GM21447 (cell line): ENCODE measurements around the gene TANK.
A peak's percentile ranks its signal among the peaks of the same experiment; 100 is the strongest.
"Not testable (repeated sequence)": the region's sequence is repeated elsewhere in the genome, so short reads cannot be mapped to it uniquely, and the experiment has no call there.

Source experiments
- ATAC-seq: cut with Tn5 transposase; IDR thresholded peaks from one replicate; pipeline ENCODE4 v1.9.1; 2021; ENCODE audit not compliant: unreplicated experiment

The TANK gene

DNA sequence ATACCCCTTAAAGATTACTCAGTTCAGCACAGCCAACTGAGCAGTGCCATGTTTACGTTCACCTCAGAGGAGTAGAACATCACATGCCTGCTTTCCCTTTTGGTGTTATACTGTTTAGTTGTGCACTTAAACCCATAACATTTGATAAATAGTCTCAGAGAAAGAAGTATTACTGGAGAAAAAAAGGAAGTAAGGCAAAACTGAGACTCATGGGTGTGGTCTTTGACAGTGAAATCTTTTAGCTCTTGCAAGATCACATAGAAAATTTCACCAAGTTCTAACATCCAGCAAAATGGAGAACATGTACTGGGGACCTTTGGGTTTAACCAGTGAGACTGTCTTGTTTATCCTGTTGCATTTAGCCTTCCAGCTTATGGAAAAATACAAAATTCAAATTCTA is 5.6 kb downstream of the TANK start:
- ATAC-seq: peak; percentile 31

DNA sequence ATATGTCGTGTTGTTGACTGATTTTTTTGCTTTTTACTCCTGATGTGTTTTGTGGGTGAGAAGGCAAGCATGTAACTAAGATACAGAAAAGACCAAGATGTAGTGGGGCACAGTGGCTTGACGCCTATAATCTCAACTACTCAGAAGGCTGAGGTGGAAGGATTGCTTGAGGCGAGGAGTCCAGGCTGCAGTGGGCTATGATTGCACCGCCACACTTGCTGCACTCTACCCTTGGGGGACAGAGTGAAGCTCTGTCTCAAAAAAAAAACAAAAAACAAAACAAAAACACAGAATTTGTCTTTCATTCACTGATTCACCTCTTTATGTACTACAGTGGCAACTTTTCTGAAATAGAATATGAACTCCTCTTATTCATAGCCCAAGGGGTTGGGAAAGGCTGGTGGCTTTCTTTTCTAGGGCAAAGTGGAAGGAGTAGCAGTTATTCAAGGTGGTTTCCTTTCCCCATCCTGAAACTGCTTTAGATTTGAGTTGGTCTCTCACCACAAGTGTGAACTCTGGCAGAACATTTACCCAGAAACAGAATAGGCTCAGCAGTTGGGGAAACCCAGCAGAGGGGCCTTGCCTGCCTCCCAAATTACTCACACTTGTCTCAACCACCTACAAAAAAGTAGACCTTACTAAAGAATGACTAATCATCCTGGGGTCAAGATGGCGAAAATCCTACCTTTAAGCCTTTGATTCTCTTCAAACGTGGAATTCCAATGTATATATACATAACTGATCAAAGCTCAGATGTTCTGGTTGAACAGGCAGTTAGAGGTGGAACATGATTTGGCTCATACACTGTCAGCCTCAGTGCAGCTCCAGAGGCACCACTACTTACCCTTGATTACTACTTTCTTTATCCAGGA is 6.5 kb downstream of the TANK start:
- ATAC-seq: peak; percentile 82

DNA sequence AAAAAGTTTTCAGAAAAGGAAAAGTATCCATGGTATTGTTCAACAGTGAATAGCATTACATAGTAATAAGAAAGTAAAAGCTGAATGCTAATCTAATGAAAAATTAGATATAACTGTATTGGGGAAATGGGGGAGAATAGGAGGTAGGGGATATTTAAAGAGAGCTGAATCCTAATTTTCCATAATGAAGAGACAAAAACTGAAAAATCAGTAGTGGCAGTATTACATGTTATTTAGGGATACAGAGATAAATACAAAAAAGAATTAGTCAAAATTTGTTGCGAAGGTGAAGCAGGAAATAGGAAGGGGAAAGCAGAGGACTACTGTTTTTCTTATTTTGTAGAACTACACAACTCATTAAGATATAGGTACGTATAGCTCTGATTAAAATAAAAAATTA is 9.1 kb downstream of the TANK start:
- no peak for ATAC-seq

DNA sequence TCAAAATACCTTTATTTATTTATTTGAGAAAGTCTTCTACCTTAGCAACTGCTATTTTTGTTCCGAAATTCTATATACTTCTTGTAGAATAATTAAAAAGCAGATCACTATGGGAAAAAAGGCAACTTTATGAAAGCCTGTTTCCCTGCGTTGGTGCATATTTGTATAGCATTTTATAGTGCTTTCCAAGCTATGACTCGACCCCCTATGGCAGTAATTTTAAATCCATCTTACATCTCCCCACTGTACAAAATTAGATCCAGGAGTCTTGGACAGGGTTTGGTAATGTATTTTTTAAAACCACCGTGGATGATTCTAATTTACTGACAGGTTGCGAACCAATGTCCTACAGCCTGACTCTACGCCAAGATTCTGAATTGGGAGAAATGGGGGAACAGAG is 10.1 kb downstream of the TANK start:
- ATAC-seq: no peak

DNA sequence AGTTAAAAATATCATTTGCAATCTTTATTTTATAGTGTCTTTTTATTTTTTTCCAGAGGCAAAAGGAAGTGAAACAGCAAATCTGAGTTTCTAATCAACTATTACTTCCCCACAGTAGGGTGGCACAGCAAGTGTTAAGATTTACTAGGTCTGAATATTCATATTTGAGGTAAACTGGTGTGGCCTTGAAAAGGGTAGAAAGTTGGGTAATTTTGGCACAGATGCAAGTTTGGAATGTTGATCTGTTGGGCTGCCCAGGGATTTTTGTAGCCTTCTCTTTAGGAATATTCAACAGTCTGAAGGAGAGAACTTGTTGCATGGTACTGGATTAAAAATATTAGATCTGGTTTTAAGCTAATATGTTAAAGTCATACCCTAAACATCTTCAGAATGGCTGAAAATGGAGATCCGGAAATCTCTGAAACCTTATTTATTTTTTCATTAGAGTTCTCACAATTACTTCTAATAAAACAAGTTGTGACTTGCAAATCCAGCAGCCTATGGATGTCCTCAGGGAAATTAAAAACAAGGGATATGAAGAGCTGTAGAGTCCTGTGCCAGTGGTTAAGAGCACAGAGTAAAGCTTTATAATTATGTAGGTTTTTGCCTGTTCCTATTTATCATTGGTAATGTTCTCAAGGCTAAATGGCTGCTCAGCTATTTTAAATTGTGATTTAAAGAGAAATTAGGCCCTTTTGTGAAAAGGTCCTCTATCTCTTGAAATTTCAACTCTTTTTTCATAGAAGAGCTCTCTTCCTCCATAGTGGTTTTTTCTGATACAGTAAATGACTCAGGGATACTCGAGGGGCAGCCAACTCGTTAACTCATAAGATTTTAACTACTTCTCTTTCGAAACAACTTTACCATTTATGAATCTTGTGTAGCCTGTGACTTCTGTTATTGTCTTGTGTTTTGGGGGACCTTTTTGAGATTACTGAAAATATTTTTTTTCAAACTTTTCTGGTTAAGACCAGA is 11.0 kb downstream of the TANK start:
- ATAC-seq: no peak

DNA sequence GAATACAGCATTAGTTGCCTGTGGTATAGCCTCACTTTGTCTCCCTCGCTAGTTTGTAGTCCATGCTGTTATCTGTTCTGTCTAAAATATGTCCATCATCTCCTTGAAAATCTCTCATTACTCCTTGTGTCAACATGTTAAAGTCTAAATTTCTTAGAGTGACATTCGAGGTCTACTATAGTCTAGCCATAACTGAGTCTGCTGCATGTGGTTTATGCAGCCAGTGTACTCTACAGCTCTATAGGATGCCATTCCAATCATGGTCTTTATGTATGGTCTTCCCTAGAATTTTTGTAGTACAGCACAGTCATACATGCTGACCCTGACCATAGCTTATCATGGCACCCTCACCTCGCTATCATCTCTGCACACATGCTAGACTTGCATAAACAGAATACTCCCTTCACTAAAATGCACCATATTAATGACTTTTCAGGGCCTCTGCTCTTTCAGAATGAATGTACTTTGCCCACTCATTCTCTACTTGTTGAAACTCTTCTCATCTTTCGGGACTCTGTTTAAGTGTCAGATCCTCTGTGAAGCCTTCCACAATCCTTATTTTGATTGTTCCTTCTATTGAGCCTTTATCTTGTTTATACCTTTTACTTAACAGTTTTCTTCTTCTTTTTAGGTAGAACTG is 12.8 kb downstream of the TANK start:
- peak; percentile 34 for ATAC-seq

DNA sequence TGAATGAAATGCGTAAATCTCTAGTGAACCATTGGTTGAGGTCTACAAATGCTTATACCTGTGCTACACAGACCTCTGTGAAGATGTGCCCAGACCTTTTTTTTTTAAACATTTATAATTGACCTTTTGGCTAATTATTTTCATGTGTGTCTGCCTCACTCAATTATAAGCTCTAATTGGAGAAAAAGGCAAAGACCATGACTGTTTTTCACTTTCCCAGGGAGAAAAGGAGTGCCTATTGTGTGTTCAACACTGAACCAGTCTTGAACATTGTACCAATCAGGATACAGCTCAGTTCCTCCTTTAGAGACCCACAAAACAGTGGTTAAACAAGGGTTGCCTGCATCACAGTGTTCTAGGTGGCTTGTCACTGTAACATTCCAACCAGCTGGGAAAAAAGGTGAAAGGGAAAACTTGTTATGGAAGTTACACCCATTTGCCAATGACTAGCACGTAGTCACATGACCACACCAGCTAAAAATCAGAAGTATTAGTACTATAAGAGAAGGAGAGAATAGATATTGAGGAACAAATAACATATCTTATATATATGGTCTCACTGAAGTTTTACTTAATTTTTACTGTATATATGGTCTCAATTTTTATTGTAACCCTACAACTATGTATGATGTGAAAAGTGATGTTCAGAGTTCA is 13.4 kb downstream of the TANK start:
- ATAC-seq: no peak

DNA sequence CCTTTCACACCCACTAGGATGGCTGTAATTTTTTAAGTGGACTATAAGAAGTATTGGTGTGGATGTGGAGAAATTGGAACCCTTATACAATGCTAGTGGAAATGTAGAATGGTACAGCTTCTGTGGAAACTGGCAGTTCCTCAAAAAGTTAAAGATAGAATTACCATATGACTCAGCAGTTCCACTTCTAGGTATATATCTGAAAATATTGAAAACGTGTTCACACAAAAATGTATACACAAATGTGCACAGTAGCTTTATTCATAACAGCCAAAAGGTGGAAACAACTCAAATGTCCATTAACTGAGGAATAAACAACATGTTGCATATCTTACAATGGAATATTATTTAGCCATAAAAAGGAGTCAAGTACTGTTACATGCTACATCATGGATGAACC is 17.7 kb downstream of the TANK start:
- no peak for ATAC-seq

DNA sequence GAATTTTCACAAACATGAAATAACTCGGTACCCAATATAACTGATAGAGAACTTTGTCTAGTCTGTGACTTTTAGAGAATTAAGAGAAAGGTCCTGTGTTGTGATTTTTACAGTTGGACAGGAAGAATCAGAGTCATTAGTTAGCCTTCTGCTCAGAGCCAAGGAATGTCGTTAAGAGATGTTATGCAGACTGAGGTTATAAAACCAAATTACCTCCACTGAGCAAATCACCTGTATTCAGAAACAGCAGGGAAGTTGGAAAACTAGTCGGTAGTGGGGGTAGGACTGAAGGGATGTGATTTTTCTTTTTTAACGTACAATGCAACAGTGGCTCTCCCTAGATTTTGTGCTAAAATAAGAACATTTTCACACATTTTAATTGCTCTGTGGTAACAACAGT is 18.5 kb downstream of the TANK start:
- no peak for ATAC-seq

DNA sequence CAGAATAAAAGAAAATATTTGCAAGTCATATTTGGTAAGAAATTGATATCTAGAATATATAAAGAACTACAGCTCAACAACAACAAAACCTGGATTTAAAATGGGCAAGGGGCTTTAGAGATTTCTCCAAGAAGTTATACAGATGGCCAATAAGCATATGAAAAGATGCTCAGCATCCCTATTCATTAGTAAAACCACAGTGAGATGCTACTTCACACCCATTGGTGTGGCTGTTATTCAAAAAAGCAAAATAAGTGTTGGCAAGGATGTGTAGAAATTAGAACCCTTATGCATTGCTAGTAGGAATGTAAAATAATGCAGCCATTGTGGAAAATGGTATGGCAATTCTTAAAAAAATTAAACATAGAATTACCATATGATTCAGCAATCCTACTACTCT is 29.8 kb downstream of the TANK start:
- no peak for ATAC-seq

DNA sequence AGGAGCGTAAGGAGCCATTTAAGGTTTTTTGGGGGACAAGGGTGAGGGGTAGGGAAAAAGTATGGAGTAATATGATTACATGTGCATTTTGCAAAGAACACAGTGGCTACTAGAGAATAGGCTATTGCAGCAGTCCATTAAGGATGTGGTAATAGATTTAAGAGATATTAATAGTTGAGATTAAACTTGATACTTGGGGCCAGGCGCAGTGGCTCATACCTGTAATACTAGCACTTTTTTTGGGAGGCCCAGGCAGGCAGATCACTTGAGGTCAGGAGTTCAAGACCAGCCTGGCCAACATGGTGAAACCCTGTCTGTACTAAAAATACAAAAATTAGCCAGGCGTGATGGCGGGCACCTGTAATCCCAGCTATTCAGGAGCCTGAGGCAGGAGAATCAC is 35.4 kb downstream of the TANK start:
- ATAC-seq: not testable (repeated sequence)

DNA sequence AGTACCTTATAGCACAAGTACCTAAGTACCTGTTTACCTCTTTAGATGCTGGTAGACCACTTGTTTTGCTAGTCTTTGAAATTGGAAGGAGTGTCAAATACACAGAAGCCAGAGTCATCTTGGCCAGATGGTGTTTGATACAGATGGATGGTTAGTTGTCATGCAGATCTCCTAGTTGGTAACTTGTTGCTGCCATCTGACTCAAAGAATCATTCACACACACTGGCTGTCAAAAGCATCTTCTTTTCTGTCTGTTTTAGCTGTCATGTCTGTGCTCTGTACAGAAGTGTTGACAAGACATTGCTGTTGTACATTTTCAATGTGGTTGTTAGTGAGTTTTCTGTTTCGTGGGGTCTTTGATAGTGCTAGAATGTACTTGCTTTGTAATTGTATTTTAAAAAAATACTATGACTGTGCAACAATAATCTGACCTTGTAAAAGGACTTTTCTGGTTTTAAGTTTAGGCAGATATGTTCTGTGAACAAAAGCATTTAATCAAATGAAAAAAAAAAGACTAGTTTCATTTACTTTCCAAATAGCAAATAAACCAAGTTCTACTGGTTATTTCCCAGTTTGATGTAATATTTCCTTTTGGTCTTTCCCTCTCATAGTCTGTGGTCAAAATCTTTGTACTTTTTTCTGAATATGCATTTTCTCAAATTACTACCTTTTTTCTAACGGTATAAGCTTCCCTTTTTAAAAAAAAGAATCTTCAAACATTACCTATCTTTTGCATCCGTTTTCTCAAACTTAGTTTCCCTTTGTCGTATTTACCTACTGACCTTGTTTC is 39.9 kb downstream of the TANK start:
- peak; percentile 79 for ATAC-seq

DNA sequence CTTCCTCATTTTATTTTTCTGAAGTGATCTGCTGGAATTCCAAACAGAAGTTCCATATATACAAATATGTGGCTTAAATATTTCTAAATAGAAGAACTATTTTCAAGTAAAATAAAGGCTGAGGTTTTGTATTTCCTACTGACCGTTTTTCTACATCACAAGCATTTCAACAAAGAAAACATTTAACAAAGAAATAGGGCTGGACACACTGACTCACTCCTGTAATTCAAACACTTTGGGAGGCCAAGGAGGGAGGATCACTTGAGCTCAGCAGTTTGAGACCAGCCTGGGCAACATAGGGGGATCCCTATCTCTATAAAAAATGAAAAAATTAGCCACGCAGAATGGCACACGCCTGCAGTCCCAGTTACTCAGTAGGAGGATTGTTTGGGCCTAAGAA is 44.6 kb downstream of the TANK start:
- no peak for ATAC-seq

DNA sequence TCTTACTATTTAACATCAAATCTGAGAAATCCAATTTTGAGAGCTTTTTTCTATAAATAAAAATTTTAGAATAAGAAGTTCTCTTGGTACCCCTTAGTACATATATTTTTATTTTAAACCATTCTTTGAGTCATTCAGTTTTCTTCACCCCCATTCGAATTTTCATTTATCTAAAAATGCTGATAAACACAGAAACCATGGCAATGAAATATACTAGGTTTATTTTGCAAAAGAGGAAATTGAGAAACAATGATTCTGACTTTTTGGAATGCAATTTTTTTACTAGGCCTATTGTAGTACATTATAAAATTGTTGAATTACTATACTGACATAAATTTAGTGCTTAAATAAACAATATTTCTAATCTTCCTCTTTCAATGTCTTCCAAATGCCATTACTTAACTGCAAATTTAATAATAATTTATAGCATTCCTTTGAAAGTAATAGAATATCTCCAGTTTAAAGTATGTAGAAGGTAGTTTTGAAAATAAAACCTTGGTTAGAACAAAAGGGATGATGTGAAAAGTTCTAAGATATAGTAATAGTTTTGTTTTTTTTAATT is 46.3 kb downstream of the TANK start:
- no peak for ATAC-seq

DNA sequence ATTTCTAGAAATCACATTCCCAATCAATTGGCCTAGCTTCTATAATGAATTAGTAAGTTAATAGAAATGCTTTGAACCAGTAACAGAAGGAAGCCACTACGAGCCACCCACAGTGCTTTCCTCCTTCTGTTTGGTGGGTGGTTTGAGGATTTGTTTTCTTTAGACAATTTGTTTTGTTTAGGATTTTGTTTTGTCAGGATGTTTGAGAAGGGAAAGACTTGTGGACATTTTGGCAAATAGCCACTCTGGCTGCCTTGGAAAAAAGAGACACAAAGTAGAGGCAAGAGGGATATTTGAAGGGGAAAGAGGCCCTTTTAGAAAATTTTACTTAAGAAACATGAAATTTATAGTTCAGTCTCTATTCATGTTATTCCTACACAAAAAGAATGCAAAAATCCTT is 47.7 kb downstream of the TANK start:
- ATAC-seq: no peak

DNA sequence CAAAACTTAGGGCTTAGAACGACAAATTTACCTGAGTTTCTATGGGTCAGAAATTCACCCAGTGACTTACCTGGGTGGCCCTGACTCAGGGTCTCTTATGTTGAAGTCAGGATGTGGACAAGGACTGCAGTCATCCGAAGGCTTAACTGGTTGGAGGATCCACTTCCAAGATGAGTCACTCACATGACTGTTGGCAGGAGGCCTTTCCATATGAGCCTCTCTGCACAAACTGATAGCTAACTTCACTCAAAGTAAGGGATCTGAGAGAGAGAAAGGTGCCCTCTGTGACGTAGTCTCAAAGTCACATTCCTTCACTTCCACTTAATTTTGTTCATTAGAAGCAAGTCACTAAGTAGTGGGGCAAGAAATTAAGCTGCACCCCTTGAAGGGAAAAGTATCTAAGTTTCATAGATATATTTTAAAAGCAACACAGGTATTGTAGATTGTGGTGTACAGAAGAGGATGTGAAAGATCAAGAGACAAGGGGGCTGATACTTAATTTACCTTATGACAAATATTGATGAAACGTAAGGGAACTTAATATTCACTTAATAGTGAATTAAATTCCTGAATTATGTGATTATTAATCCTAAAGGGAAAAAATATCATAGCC is 48.4 kb downstream of the TANK start:
- no peak for ATAC-seq

DNA sequence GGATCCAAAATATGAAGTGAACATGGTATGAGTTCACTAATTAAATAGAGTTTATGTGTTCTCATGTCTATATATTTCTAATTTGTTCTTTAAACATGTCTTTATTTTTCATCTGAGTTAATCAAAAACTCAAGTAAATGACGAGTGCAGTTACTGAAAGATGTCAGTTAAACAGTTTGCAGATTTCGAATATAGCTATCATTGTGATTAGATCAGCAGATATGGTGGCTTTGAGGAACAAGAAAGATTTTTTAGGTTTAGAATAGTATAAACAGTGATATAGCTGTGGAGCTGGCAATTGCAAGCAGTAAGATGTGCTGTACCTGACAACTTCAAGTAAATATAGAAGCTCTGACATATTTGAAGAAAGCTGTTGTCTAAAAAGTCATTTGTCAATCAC is 49.7 kb downstream of the TANK start:
- no peak for ATAC-seq

DNA sequence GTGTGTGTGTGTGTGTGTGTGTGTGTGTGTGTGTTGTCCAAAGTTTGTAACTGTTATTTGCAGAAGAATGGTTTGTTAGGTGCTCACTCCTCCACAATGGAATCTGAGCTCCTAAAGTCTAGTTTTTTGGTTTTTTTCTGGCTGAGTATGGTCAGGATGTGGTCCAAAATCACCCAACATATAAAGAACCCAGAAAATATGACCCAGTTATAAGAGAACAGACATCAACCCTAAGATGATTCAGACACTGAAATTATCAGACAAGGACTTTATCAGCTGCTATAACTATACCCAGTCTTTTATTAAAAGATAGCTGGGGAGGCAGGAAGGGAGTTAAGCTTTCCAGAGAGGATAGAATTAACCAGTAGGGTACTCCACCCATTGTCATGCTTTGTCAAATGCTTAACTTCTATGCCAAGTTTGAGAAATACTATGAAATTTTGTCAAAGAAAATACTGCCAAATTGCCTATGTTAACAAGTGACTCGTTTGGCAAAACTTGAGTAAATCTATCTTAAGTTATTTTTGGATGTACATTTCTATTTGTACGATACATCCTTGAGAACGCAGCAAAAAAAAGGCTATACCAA is 57.5 kb downstream of the TANK start:
- no peak for ATAC-seq

DNA sequence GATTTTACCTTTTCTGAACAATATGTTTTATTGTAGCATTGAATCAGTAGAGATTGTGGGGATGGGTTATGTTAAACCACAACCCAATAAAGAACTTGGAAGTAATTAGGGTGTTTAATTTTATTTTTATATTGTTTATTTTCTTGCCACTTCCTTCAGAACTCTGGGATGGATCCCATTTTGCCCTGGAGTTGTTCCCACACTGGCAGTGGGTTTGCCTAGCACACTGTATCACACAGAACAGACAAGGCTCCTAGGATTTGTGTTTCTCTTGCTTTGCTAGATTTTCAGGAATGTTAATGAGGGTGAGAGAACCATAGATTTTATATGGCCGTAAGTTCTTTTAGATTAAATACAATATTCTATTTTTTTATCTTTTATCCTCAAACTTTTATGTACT is 59.0 kb downstream of the TANK start:
- no peak for ATAC-seq
